ENCODE data around the gene PEPD. TPM values are rescaled to one million over a fixed set of nuclear protein-coding genes. Genes with fewer than 3 reads are reported as not detected.

The PEPD gene
- total and polyA plus RNA-seq, 2 of the 4 experiments (the other 2 are of a cell fraction), result 36.7 to 88.4 TPM

DNA sequence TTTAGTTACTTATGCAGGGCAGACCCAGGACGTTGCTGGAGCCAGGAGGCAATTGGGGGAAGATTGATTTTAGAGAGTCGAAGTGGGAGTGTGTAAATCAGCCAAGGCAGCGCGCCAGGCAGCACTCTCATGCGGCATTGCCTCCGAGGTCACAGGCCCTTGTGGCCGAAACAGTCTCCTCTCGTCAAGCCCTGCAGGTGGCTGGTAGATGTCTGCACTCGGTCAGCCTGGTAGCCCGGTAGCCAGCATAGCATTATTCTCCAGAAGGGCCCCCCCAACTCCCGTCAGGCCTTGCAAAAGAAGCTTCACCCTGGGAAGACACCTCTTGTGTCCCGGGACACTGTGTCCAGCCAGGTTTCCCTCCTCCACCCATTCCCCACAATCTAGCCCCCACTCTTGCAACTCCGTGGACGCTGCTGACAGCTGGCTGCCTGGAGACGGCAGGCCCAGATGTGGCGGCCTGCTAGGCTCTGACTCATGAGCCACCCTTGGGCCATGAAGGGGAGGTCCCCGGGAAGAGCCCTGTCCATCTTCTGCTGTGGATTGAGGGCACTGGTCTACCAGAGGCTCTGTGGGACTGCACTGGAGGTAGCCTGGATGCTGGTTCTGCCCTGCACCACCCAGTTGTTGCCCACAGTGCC is 2.6 kb upstream of the PEPD start:
- H4K8ac ChIP-seq (ENCODE audit: low read depth in 2 of 2, low read length in 2 of 2), result no peak overlapping the region
- no peaks in the 10 kb centered on the region for H3K9me3 ChIP-seq (ENCODE audit: control insufficient read depth, insufficient read depth, low read length)
- no peak overlapping the region for H2AK9ac ChIP-seq (replicated peaks; ENCODE audit: low read depth, low read length, poor library complexity)
- ChIA-PET CTCF (no interaction called here), POLR2A (ENCODE audit: unreplicated experiment) (no interaction called here)
- H3K27ac ChIP-seq (ENCODE audit: insufficient read depth, low read length), result no peak overlapping the region
- ATAC-seq (ENCODE audit: low read depth), result no peak
- TF ChIP-seq, protein P1, sequence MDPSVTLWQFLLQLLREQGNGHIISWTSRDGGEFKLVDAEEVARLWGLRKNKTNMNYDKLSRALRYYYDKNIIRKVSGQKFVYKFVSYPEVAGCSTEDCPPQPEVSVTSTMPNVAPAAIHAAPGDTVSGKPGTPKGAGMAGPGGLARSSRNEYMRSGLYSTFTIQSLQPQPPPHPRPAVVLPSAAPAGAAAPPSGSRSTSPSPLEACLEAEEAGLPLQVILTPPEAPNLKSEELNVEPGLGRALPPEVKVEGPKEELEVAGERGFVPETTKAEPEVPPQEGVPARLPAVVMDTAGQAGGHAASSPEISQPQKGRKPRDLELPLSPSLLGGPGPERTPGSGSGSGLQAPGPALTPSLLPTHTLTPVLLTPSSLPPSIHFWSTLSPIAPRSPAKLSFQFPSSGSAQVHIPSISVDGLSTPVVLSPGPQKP (IDR thresholded peaks at IDR 0.05; ENCODE audit: borderline replicate concordance, low read depth, low read length), result no peak
- TF ChIP-seq CTCF (conservative IDR thresholded peaks at IDR 0.05; ENCODE audit: low read depth, low read length), result no peak
- TF ChIP-seq FOS (IDR thresholded peaks at IDR 0.05; ENCODE audit: low read depth, low read length), result no peak
- no peak overlapping the region for H2BK5ac ChIP-seq (ENCODE audit: low read depth, low read length, poor library complexity, severe bottlenecking)
- no peak overlapping the region for H3K4ac ChIP-seq (ENCODE audit: low read depth, low read length)
- no peaks in the 10 kb centered on the region; the same call in 1 of the 2 replicates for H4K20me1 ChIP-seq (ENCODE audit: insufficient read depth, low read length)
- H3K9ac ChIP-seq (ENCODE audit: low read depth, low read length), result no peak overlapping the region
- H3K23ac ChIP-seq (ENCODE audit: low read depth, low read length), result no peak overlapping the region
- in situ Hi-C loops (cut with MboI; ENCODE audit: low sequenced_read_pairs), result no loop called here
- H2AFZ ChIP-seq (replicated peaks; ENCODE audit: low read length, poor library complexity), result peak overlapping the region; percentile 37
- no peak overlapping the region for H4K5ac ChIP-seq (ENCODE audit: low read depth, low read length)
- H3K9me1 ChIP-seq (ENCODE audit: insufficient read depth, low read length), result peaks cover 3% of the 10 kb centered on the region; the same call in 1 of the 2 replicates
- no peak overlapping the region for H3K14ac ChIP-seq (replicated peaks; ENCODE audit: low read depth, low read length)
- H3K4me3 ChIP-seq (ENCODE audit: insufficient read depth, low read depth, low read length), result no peak overlapping the region
- DNase-seq, result no peak
- H3K36me3 ChIP-seq (ENCODE audit: control insufficient read depth, insufficient read depth, low read length), result no peaks in the 10 kb centered on the region
- H2BK15ac ChIP-seq (ENCODE audit: low read depth, low read length), result no peak overlapping the region
- dilution Hi-C loops (cut with HindIII; ENCODE audit: low sequenced_read_pairs, unreplicated experiment), result no loop called here
- H3K18ac ChIP-seq (ENCODE audit: low read depth, low read length), result no peak overlapping the region
- H3K4me2 ChIP-seq (ENCODE audit: low read depth, low read length), result no peak overlapping the region
- H3K27me3 ChIP-seq (ENCODE audit: control insufficient read depth, insufficient read depth, low read length), result peaks cover 6% of the 10 kb centered on the region; the same call in 1 of the 2 replicates
- intact Hi-C loops (cut with micrococcal nuclease), result loop anchor here (5.0 kb wide), 1 partner anchor 248 kb away; no protein-coding TSS in a partner anchor
- 40% methylated on average over 13 of the region's 17 CpGs; no CpG with 5 or more reads in 1 of the 2 experiments for WGBS, 2 experiments (ENCODE audit: extremely low coverage in 2 of 2, insufficient read length in 1 of 2)
- no peak overlapping the region for H2BK120ac ChIP-seq (ENCODE audit: low read depth, low read length)
- no peak overlapping the region for H2BK20ac ChIP-seq (ENCODE audit: low read depth, low read length)
- no peak overlapping the region for H3K56ac ChIP-seq (ENCODE audit: extremely low read depth, insufficient read depth, low read length)
- peaks cover 2% of the 10 kb centered on the region; the same call in 1 of the 2 replicates for H3K4me1 ChIP-seq (ENCODE audit: control insufficient read depth, insufficient read depth, low read length)
- BruUV-seq (replicated peaks), result no TSS peak
- H2AK5ac ChIP-seq (ENCODE audit: low read depth, low read length), result no peak overlapping the region
- no peak overlapping the region for H4K91ac ChIP-seq (ENCODE audit: insufficient read depth, low read depth, low read length)
- peaks cover 0 to 19% of the 10 kb centered on the region in 2 experiments; a peak in 2 of 4 replicates for H3K79me1 ChIP-seq (ENCODE audit: low read depth in 1 of 2, low read length in 2 of 2)
